NCI-H345 treated with DMSO at 0.1 percent for 48 hours (cell line): ENCODE data around the gene RAB25.
"Not testable (repeated sequence)": the region's sequence is repeated elsewhere in the genome, so short reads cannot be mapped to it uniquely, and the experiment has no call there.

ENCODE experiments used
- DNase-seq: peaks from one replicate; lab custom pipeline; 2025; ENCODE audit not compliant: unreplicated experiment; lab: John Stamatoyannopoulos, UW

Gene RAB25

GRCh38 chr1:156060937-156061636 is at the start of gene RAB25:
Gene RAB25, plus strand, starts transcription at chr1:156061160. Its CDS starts 241 bp downstream, at chr1:156061401.
- no peak for DNase-seq

- no peak for DNase-seq
Observed at GRCh38 chr1:156012051-156012817, 48.7 kb upstream of the RAB25 start.

GRCh38 chr1:156014829-156015228 is 46.1 kb upstream of the RAB25 start:
- DNase-seq = no peak

- no peak for DNase-seq
Observed at GRCh38 chr1:156019946-156020292, 41.0 kb upstream of the RAB25 start.

- peak; percentile 100 for DNase-seq
Observed at GRCh38 chr1:156020293-156021092, 40.5 kb upstream of the RAB25 start, which contains the start of gene SSR2. Gene SSR2, minus strand, starts transcription at chr1:156020951. Its CDS starts 784 bp downstream, at chr1:156020167.

- no peak for DNase-seq
Observed at GRCh38 chr1:156021093-156021428, 39.9 kb upstream of the RAB25 start.

- no peak for DNase-seq
Observed at GRCh38 chr1:156021954-156022353, 39.0 kb upstream of the RAB25 start.

- no peak for DNase-seq
Observed at GRCh38 chr1:156024801-156025200, 36.2 kb upstream of the RAB25 start.

- no peak for DNase-seq
Observed at GRCh38 chr1:156025876-156026275, 35.1 kb upstream of the RAB25 start.

GRCh38 chr1:156026588-156026987 is 34.4 kb upstream of the RAB25 start:
- DNase-seq = no peak

- no peak for DNase-seq
Observed at GRCh38 chr1:156033011-156033410, 27.9 kb upstream of the RAB25 start.

- not testable (repeated sequence) for DNase-seq
Observed at GRCh38 chr1:156034991-156035390, 26.0 kb upstream of the RAB25 start.

GRCh38 chr1:156042828-156043227 is 18.1 kb upstream of the RAB25 start:
- no peak for DNase-seq

- no peak for DNase-seq
Observed at GRCh38 chr1:156045076-156045475, 15.9 kb upstream of the RAB25 start.

GRCh38 chr1:156048663-156049258 is 12.2 kb upstream of the RAB25 start:
- no peak for DNase-seq

GRCh38 chr1:156050376-156050775 is 10.6 kb upstream of the RAB25 start:
- DNase-seq = no peak

- DNase-seq = no peak
Observed at GRCh38 chr1:156051011-156051725, 9.8 kb upstream of the RAB25 start.

GRCh38 chr1:156052862-156053767 is 7.8 kb upstream of the RAB25 start:
- peak; percentile 92 for DNase-seq

- peak; percentile 99 for DNase-seq
Observed at GRCh38 chr1:156053768-156054499, 7.0 kb upstream of the RAB25 start, which contains the start of gene UBQLN4. Gene UBQLN4, minus strand, starts transcription at chr1:156053798. Its CDS starts 97 bp downstream, at chr1:156053701.
